Measurements from ENCODE around the gene SAA4.
"Not testable (repeated sequence)": the region's sequence is repeated elsewhere in the genome, so short reads cannot be mapped to it uniquely, and the experiment has no call there.

Gene SAA4

GRCh38 chr11:18191376-18191775 is 45.2 kb downstream of the SAA4 start:
- TF ChIP-seq, protein P1, sequence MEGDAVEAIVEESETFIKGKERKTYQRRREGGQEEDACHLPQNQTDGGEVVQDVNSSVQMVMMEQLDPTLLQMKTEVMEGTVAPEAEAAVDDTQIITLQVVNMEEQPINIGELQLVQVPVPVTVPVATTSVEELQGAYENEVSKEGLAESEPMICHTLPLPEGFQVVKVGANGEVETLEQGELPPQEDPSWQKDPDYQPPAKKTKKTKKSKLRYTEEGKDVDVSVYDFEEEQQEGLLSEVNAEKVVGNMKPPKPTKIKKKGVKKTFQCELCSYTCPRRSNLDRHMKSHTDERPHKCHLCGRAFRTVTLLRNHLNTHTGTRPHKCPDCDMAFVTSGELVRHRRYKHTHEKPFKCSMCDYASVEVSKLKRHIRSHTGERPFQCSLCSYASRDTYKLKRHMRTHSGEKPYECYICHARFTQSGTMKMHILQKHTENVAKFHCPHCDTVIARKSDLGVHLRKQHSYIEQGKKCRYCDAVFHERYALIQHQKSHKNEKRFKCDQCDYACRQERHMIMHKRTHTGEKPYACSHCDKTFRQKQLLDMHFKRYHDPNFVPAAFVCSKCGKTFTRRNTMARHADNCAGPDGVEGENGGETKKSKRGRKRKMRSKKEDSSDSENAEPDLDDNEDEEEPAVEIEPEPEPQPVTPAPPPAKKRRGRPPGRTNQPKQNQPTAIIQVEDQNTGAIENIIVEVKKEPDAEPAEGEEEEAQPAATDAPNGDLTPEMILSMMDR (IDR thresholded peaks at IDR 0.05) = no peak
- Histone ChIP-seq H3K36me3 (no peaks in the 10 kb centered on the region), H3K27ac (no peak overlapping the region), H3K9me3 (no peaks in the 10 kb centered on the region), H3K4me3 (ENCODE audit: low read depth in 1 of 2, low read length in 1 of 2) (no peak overlapping the region), H3K27me3 (peaks cover 67% of the 10 kb centered on the region), H3K4me1 (ENCODE audit: control insufficient read depth in 1 of 2, insufficient read depth in 1 of 2, low read depth in 1 of 2, low read length in 1 of 2) (no peaks in the 10 kb centered on the region)

DNA sequence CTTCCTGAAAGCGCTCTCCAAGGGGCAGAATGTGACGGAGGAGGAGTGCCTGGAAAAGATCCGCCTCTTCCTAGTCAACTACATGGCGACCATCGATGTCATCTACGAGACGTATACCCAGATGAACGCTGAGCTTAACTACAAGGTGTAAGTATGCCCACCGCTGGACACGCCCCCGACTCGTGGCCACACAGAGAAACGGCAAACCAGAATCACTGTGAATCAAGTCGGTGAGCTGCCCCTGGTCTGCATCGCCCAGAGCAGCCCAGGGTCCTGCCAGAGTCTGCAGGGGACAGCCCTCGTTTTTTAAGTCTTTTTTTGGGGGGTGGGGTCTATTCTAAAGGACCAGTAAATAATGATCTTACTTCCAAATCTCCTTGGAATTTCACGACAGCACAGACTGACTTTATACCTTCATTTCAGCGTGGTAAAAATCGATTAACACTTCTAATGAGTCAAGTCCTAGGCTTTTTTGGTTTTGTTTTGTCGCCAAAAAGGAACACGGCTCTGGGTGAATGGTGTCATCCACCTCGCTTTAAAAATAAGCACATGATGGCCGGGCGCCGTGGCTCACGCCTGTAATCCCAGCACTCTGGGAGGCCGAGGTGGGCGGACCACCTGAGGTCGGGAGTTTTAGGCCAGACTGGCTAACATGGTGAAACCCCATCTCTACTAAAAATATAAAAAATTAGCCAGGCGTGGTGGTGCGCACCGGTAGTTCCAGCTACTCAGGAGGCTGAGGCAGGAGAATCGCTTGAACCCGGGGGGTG is 46.9 kb downstream of the SAA4 start:
- H3K36me3 ChIP-seq; H3K4me1 ChIP-seq (ENCODE audit: control insufficient read depth in 1 of 2, insufficient read depth in 1 of 2, low read depth in 1 of 2, low read length in 1 of 2); H3K9me3 ChIP-seq; H3K27ac ChIP-seq; H3K4me3 ChIP-seq (ENCODE audit: low read depth in 1 of 2, low read length in 1 of 2): not testable (repeated sequence)
- H3K27me3 ChIP-seq = peaks cover 63% of the 10 kb centered on the region

DNA sequence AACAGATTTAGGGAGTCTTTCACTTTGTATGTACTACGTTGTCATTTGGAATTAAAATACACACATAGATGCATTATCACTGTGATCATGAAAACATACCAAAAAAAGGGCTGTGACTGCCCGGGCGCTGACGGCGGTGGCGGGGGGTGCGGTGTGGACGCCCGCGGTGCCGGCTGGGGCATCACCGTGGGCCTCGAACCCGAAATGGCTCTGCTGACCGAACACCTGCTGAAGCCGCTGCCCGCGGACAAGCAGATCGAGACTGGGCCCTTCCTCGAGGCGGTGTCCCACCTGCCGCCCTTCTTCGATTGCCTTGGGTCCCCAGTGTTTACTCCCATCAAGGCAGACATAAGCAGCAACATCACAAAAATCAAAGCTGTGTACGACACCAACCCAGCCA is 47.8 kb downstream of the SAA4 start:
- TF ChIP-seq, protein P1 (IDR thresholded peaks at IDR 0.05) = no peak
- Histone ChIP-seq H3K27me3 (peaks cover 70% of the 10 kb centered on the region), H3K36me3 (no peaks in the 10 kb centered on the region), H3K9me3 (no peaks in the 10 kb centered on the region), H3K4me1 (ENCODE audit: control insufficient read depth in 1 of 2, insufficient read depth in 1 of 2, low read depth in 1 of 2, low read length in 1 of 2) (no peaks in the 10 kb centered on the region), H3K4me3 (ENCODE audit: low read depth in 1 of 2, low read length in 1 of 2) (no peak overlapping the region), H3K27ac (no peak overlapping the region)

Data from neutrophil (primary cell).